Measurements from ENCODE around the gene RTN4. TPM values are rescaled to one million over a fixed set of nuclear protein-coding genes. Genes with fewer than 3 reads are reported as not detected.

Gene RTN4
- total RNA-seq, 2 donors from 2014 or later: 86.5 to 88.5 TPM

DNA sequence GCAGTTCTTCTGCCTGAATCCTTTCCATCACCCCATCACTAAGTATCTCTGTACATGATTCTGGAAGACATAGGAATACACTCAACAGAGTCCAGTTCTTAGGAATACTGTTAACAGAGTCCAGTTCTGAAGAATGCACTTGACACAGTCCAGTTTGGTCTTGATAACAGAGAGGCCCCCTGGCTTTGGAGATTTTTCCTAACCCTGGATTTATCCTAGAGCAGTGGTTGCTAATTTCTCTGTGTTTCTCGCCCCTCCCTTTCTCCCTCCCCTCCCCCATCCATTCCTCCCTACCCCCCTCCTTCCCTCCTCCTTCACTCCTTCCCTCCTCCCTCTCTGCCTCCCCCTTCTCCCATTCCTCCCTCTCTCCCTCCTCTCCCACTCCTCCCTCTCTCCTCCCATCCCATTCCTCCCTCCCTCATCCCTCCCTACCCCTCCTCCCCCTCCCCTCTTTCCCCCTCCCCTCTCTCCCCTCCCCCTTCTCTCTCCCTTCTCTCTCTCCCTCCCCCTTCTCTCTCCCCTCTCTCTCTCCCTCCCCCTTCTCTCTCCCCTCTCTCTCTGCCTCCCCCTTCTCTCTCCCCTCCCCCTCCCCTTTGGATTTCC, 105.4 kb downstream of the RTN4 start:
- ATAC-seq (no peak), DNase-seq (ENCODE audit: low spot score in 2 of 2) (no peak)
- H3K36me3 Mint-ChIP-seq: no peaks in the 10 kb centered on the region
- no peak overlapping the region for H3K27ac Mint-ChIP-seq
- H3K9me3 Mint-ChIP-seq: no peaks in the 10 kb centered on the region

DNA sequence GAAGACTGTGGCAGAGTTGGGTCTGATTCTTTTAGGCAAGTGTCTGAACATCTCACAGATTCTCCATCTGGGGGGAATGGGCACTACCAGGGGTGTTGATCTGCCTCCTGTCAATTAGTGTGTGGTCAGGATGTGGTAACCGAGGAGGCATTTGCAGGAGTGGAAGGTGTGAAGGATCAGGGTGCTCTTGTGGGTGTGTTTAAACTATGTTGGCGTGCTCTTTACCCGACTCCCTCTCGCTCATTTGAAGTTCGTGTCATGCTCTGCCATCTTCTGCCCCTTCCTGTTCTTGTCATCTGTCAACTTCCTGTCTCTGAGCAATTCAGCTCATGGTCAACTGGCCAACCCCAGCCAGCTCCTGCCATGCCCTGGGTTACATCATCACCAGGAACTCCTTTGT, 107.9 kb downstream of the RTN4 start:
- peaks cover 6 to 12% of the 10 kb centered on the region in 2 donors for H3K9me3 Mint-ChIP-seq
- peaks cover 8 to 13% of the 10 kb centered on the region in 2 donors for H3K36me3 Mint-ChIP-seq
- ATAC-seq (peak in 1 of 2 donors; percentile 62), DNase-seq (ENCODE audit: low spot score in 2 of 2) (no peak)
- H3K27ac Mint-ChIP-seq: no peak overlapping the region

DNA sequence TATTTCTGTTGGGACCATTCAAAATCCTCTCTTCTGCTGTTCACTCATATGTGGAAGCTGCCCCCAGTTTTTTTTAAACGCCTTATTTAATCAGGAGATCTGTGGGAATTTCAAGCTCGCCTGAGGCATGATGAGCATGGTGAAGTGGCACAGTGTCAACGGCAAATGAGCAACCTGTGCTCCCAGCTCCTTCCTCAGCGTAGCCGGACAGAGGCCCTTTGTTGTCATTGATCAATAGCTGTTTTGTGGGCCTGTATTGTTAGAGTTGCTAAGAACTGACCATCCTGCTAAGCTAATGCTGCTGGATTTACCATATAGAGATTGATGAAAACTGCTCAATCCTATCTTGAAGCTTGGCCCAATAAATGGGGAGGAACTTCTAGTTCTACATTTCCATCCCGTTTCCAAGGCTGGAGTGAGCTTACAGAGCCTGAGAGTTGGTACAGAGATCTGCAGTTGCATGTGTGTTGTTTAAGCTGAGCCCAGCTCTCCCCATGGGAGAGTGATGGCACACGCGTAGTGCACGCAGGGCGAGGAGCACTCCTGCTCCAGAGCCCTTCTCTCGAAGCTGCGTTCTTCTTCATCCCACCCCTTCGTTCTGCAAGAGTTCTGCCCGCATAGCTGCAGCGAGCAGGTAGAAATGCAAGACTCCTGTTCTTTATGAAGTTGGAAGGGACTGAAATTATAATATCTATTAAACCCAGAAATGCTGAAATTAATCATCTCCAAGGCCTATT, 108.8 kb downstream of the RTN4 start:
- peaks cover 6 to 12% of the 10 kb centered on the region in 2 donors for H3K9me3 Mint-ChIP-seq
- H3K27ac Mint-ChIP-seq: no peak overlapping the region
- peaks cover 8 to 13% of the 10 kb centered on the region in 2 donors for H3K36me3 Mint-ChIP-seq
- ATAC-seq (no peak), DNase-seq (ENCODE audit: low spot score in 2 of 2) (no peak)

DNA sequence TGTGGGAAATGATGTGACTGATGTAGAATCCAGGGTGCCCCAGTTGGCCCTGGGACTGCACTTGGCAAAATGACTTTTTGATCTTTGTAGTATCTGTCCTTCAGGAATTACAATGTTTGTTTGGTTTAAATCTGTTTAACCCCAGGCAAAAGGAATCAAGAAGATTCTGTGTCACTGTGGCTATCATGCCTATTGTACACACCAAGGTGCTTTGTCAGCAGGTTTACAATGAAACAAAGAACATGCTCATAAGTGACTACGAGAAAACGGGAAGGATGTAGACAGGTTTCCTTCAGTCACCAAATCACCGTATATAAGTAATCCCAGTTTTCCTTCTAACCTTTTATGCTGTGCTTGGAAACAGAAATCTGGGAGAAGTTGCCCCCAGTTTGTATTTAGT, 109.5 kb downstream of the RTN4 start:
- Mint-ChIP-seq H3K36me3 (peaks cover 8 to 13% of the 10 kb centered on the region in 2 donors), H3K27ac (no peak overlapping the region), H3K9me3 (peaks cover 6 to 12% of the 10 kb centered on the region in 2 donors)
- ATAC-seq: no peak
- DNase-seq (ENCODE audit: low spot score in 2 of 2): no peak

DNA sequence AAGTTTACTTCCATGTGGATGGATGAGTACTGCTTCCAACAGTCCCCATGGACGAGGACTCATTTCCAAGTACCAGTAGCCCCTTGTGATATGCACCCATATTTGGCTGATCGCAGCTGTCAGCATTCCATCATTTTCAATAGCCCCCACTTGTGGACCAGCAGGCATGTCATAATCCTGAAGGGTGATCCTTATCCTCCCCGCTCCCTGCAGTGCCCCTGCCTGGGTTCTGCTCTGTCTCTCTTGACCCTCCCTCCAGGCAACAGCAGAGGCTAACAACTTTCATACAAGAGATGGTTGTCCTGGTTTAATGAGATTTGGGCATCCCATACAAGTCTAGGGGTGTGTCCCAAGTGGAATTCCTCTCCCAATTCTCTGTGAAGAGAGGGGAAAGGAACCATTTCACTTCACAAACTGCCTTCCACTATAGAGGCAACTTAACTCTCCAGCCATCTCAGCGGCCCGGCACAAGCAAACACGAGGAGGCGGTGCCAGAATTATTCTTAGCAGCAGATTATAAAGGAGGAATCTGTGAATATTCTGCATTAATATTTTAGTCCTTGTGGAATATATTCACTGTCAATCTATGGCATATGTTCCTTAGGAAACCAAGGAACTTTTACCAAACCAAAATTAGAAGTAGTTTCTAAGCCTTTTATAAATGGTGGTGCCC, 110.7 kb downstream of the RTN4 start:
- H3K27ac Mint-ChIP-seq: no peak overlapping the region

DNA sequence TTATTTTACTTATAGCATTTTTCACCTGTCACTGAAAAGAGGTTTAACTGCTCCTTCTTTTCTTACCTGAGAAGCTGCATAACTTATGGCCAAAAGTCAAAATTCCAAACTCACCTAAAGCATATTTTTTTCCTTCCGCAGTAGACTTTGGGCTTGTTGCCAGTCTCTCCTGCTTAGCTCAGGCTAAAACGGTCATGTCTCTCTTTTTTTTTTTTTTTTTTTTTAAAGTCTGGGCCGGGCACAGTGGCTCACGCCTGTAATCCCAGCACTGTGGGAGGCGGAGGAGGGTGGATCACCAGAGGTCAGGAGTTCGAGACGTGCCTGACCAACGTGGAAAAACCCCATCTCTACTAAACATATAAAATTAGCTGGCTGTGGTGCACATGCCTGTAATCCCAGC, 113.5 kb downstream of the RTN4 start:
- DNase-seq (ENCODE audit: low spot score in 2 of 2) (no peak), ATAC-seq (no peak)
- Mint-ChIP-seq H3K36me3 (peaks cover 8 to 13% of the 10 kb centered on the region in 2 donors), H3K27ac (no peak overlapping the region), H3K9me3 (peaks cover 6 to 12% of the 10 kb centered on the region in 2 donors)

More for the DNA sequence above, 110.7 kb downstream of the RTN4 start:
- DNase-seq (ENCODE audit: low spot score in 2 of 2): no peak
- peaks cover 8 to 13% of the 10 kb centered on the region in 2 donors for H3K36me3 Mint-ChIP-seq
- H3K9me3 Mint-ChIP-seq: peaks cover 6 to 12% of the 10 kb centered on the region in 2 donors
- ATAC-seq: no peak

DNA sequence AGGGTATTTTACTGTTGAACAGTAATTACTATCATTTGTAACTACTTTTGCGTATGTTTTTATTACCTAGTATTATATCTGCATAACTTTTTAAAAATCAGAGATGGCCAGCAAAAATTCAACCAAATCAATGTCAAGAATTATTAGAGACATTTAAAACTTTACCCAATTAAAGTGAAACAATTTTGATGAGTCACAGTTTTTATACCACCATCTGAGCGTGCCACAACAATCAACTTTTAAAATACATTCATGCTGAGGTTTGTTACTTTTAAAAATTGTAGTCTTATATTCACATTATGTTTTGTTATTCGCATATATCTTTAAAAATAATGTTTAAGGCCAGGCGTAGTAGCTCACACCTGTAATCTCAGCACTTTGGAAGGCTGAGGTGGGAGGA, 114.9 kb downstream of the RTN4 start:
- H3K27ac Mint-ChIP-seq: no peak overlapping the region
- H3K36me3 Mint-ChIP-seq: peaks cover 8 to 13% of the 10 kb centered on the region in 2 donors
- ATAC-seq (no peak), DNase-seq (ENCODE audit: low spot score in 2 of 2) (no peak)
- peaks cover 6 to 12% of the 10 kb centered on the region in 2 donors for H3K9me3 Mint-ChIP-seq

DNA sequence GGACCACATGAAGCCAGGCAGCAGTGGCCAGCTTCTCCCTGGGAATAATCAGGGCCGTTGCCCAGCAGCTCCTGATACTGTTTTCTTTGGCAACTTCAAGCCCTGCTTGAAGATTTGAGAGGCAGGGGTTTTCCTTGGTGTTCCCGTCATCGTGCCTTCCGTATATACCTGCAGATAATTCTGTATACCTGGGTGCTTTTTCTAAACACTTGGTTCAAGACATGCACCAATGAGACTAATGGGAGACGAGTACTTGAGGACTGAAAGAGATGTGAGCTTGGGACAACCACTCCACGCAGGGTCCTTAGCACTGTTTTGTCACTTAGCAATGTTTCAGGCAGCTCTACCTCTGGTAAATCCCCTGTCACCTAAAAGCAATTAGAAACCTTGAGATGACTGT, 118.8 kb downstream of the RTN4 start:
- peaks cover 0 to 5% of the 10 kb centered on the region in 2 donors for H3K9me3 Mint-ChIP-seq
- H3K27ac Mint-ChIP-seq: no peak overlapping the region
- no peak for ATAC-seq
- DNase-seq (ENCODE audit: low spot score in 2 of 2): no peak
- no peaks in the 10 kb centered on the region for H3K36me3 Mint-ChIP-seq

DNA sequence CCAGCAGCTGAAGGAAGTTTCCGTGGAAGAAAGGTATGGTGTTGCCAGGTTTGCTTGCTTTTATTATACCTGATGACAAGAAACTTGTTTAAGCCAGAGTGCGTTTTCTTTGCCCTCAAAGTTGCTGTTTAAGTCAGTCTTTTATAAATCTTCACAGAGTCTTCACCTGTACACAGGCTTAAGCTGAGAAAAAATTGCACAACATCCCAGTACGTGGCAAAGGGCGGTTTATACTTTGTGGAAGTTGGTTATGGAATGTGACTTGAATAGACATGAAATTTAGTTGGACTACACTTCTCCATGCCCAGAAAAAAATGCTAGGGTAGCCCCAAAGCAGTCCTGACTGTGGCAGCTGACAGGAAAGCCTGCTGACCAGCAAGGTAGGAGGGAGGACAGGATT, 121.5 kb downstream of the RTN4 start:
- Mint-ChIP-seq H3K27ac (no peak overlapping the region), H3K36me3 (no peaks in the 10 kb centered on the region), H3K9me3 (peaks cover 0 to 5% of the 10 kb centered on the region in 2 donors)
- ATAC-seq (no peak), DNase-seq (ENCODE audit: low spot score in 2 of 2) (no peak)

DNA sequence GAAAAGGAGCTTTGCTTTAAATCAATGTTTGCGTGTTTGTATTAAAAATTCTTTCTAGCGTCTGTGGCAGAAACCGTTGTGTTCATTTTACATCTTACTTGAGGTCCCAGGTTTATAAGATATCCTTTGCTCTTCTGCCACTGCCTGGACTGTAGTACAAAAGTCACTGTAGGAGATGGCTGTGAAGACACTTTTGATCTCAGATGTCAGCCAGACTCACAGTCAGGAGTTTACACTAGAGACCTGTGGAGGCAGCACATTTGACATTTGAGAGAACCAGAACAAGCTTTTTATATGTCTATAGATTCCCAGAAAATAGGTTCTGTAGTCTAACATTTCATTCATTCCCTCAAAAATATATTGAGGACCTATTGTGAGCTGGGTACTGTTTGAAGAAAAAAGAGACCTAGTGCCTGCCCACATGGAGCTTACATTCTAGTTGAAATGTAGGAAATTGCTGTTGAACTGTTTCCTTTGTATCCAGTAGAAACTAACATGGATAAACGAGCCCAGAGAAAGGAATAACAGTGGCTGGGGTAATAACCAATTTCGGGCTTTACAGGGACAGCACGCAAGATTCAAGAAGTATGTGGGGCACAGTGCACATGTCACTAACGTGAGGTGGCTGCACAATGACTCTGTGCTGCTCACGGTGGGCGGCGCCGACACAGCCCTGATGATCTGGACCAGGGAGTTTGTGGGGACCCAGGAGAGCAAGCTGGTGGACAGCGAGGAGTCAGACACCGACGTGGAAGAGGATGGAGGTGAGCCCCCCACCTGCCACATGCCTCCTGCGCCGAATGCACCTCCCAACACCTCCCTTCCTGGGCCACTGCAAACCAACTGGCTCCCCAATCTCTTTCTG, 122.3 kb downstream of the RTN4 start:
- Mint-ChIP-seq H3K36me3 (no peaks in the 10 kb centered on the region), H3K27ac (no peak overlapping the region), H3K9me3 (peaks cover 0 to 5% of the 10 kb centered on the region in 2 donors)
- no peak for ATAC-seq
- DNase-seq (ENCODE audit: low spot score in 2 of 2): no peak

DNA sequence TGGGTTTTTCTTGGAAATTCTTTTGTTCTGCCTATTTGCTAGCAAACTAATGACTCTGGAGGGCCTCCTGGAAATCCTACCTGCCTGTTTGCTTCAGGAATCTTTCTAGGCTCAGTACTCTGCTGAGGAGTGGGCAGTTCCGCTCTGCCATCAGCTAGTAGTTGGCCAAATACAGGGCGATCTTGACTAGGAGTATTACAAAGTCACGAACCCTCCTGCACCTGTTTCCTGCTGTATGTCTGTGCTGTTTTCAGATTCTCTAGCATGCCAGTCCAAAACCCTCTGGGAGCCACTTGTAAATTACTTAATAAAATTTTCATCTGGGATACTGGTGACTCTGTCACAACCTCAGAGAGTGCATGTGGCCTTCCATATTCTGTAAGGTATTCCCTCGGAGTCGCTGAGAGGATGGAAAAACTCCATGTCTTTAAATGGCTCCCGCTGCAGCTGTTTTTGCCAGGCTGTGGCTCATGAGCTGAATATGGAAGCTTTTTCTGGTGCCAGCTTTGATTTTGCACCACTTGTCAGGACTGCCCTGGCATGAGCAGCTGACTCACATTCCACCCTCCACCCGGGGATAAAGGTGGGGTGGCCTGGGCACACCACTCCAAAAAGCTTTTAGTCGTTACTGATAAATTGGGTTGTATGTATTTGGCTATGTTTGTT, 123.0 kb downstream of the RTN4 start:
- ATAC-seq (no peak), DNase-seq (ENCODE audit: low spot score in 2 of 2) (no peak)
- Mint-ChIP-seq H3K36me3 (no peaks in the 10 kb centered on the region), H3K9me3 (peaks cover 0 to 9% of the 10 kb centered on the region in 2 donors), H3K27ac (no peak overlapping the region)

DNA sequence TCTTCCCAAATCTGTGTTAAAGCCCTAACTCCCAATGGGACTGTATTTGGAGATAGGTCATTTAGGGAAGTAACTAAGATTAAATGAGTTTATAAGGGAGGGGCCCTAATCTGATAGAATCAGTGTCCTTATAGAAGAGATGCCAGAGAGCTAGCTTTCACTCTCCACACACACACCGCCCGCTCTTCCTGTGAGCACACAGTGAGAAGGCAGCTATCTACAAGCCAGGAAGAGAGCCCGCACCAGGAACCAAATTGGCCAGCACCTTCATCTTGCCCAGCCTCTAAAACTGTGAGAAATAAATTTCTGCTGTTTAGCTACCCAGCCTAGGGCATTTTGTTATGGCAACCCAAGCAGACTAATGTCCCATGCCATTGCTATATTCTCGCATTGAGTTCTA, 125.2 kb downstream of the RTN4 start:
- no peak overlapping the region for H3K27ac Mint-ChIP-seq
- H3K36me3 Mint-ChIP-seq: no peaks in the 10 kb centered on the region
- H3K9me3 Mint-ChIP-seq: peaks cover 0 to 9% of the 10 kb centered on the region in 2 donors
- no peak for ATAC-seq
- no peak for DNase-seq (ENCODE audit: low spot score in 2 of 2)

DNA sequence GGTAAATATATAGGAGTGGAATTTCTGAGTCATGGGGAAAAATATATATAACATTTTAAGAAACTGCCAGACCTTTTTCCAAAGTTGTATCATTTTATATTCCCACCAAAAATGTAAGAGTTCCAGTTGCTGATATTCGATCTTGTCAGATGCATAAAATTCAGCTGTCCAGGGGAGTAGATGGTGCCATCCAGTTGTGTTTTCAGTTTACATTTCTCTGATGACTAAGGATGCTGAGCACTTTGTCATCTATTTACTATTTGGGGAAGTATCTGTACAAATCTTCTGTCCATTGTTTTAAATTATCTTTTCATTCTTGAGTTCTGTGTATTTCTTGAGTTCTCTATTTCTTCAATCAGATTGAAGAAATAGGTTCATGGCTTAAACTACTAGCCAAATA, 126.1 kb downstream of the RTN4 start:
- Mint-ChIP-seq H3K27ac (no peak overlapping the region), H3K36me3 (no peaks in the 10 kb centered on the region), H3K9me3 (peaks cover 0 to 9% of the 10 kb centered on the region in 2 donors)
- no peak for ATAC-seq
- DNase-seq (ENCODE audit: low spot score in 2 of 2): no peak

All from activated naive CD4-positive, alpha-beta T cell treated with anti-CD3 and anti-CD28 coated beads, Interleukin-2, amount 50 U/mL, for 72 hours (primary cell).